H1 (cell line): Measurements from ENCODE around the gene SLC35E3. TPM values are rescaled to one million over a fixed set of nuclear protein-coding genes. Genes with fewer than 3 reads are reported as not detected.

ENCODE experiments used
- ASH2L ChIP-seq: fragments of 200-600, 300-600 bp; sonication (generic); IDR thresholded peaks from one replicate; pipeline ENCODE4 v1.7.1; 2017; ENCODE audit warnings: low read length
- BACH1 ChIP-seq: IDR thresholded peaks from 2 replicates; pipeline ENCODE4 v1.6.1; 2012; ENCODE audit warnings: low read length, improper control_type of control experiment
- CBX8 ChIP-seq: fragments of 300-800, 300-1000 bp; sonication (generic); IDR thresholded peaks from 2 replicates; pipeline ENCODE4 v1.7.1; 2016; ENCODE audit warnings: low read depth, low read length, borderline replicate concordance
- CHD1 ChIP-seq: IDR thresholded peaks from 2 replicates; pipeline ENCODE4 v1.6.1; 2012; ENCODE audit warnings: low read depth, low read length, improper control_type of control experiment
- CHD2 ChIP-seq: IDR thresholded peaks from 2 replicates; pipeline ENCODE4 v1.6.1; 2012; ENCODE audit warnings: low read length, improper control_type of control experiment
- EP300 ChIP-seq, 2 experiments: IDR thresholded peaks; 1 replicate in 1 of 2; 2 replicates in 1 of 2; pipeline ENCODE4 v1.6.1; 2011 to 2012; ENCODE audit warnings: low read depth in 2 of 2, low read length in 2 of 2, mild to moderate bottlenecking in 2 of 2, borderline replicate concordance in 1 of 2, inconsistent platforms in 1 of 2, moderate library complexity in 1 of 2
- GTF2F1 ChIP-seq: IDR thresholded peaks from 2 replicates; pipeline ENCODE4 v1.6.1; 2012; ENCODE audit warnings: low read depth, low read length, improper control_type of control experiment, borderline replicate concordance
- JUN ChIP-seq: IDR thresholded peaks from 2 replicates; pipeline ENCODE4 v1.6.1; 2011; ENCODE audit warnings: low read depth, mild to moderate bottlenecking, improper control_type of control experiment, low read length
- KDM1A ChIP-seq: fragments of 200-600, 300-600 bp; sonication (generic); IDR thresholded peaks from 2 replicates; pipeline ENCODE4 v1.7.1; 2016; ENCODE audit warnings: mild to moderate bottlenecking, low read length, borderline replicate concordance
- KDM4A ChIP-seq: IDR thresholded peaks from one replicate; pipeline ENCODE4 v1.7.1; 2012; ENCODE audit warnings: low read depth, mild to moderate bottlenecking, moderate library complexity, low read length, inconsistent platforms; ENCODE audit not compliant: severe bottlenecking
- NANOG ChIP-seq: IDR thresholded peaks from 2 replicates; pipeline ENCODE4 v1.6.1; 2011; ENCODE audit warnings: low read length, low read depth, mild to moderate bottlenecking, inconsistent platforms; ENCODE audit not compliant: insufficient read depth, poor library complexity, severe bottlenecking
- POLR2A ChIP-seq, 2 experiments: IDR thresholded peaks; 1 replicate in 1 of 2; 2 replicates in 1 of 2; pipeline ENCODE4 v1.6.1; 2011; ENCODE audit warnings: low read depth in 2 of 2, low read length in 2 of 2, mild to moderate bottlenecking in 2 of 2; ENCODE audit errors: control extremely low read depth in 1 of 2
- POLR2AphosphoS5 ChIP-seq: IDR thresholded peaks from 2 replicates; pipeline ENCODE4 v1.6.1; 2011; ENCODE audit warnings: low read depth, low read length
- RBBP5 ChIP-seq: IDR thresholded peaks from 2 replicates; pipeline ENCODE4 v1.7.1; 2012; ENCODE audit warnings: low read depth, mild to moderate bottlenecking, inconsistent platforms, low read length, moderate library complexity, borderline replicate concordance
- RFX5 ChIP-seq: IDR thresholded peaks from 2 replicates; pipeline ENCODE4 v1.6.1; 2011; ENCODE audit warnings: low read depth, low read length, improper control_type of control experiment, borderline replicate concordance
- SAP30 ChIP-seq: fragments of 300-600 bp; sonication (generic); IDR thresholded peaks from 2 replicates; pipeline ENCODE4 v1.7.1; 2012; ENCODE audit warnings: low read length, moderate library complexity, mild to moderate bottlenecking, inconsistent platforms; ENCODE audit not compliant: insufficient read depth, insufficient replicate concordance
- SIRT6 ChIP-seq: IDR thresholded peaks from one replicate; pipeline ENCODE4 v1.7.1; 2012; ENCODE audit warnings: low read length, inconsistent platforms
- SRF ChIP-seq: IDR thresholded peaks from 2 replicates; pipeline ENCODE4 v1.6.1; 2011; ENCODE audit warnings: mild to moderate bottlenecking, low read depth, low read length, moderate library complexity
- TAF1 ChIP-seq: IDR thresholded peaks from 2 replicates; pipeline ENCODE4 v1.6.1; 2011; ENCODE audit warnings: mild to moderate bottlenecking, low read depth, low read length
- TAF7 ChIP-seq: optimal IDR thresholded peaks from 2 replicates; pipeline ENCODE3; 2011; ENCODE audit warnings: low read depth, mild to moderate bottlenecking, inconsistent platforms, low read length, moderate library complexity, borderline replicate concordance
- TBP ChIP-seq: IDR thresholded peaks from 2 replicates; pipeline ENCODE4 v1.6.1; 2011; ENCODE audit warnings: low read depth, low read length, improper control_type of control experiment
- USF2 ChIP-seq: IDR thresholded peaks from 2 replicates; pipeline ENCODE4 v1.6.1; 2011; ENCODE audit warnings: low read length, improper control_type of control experiment
- polyA plus RNA-seq, 7 experiments: library from polyadenylated mRNA; depleted of rRNA in 3 of 7; stranded (reverse) in 5 of 7; unstranded in 2 of 7; fragments of >200 nt in 5 of 7; fragments of 200-250 nt in 2 of 7; gene quantifications; 1 replicate in 5 of 7; 2 replicates in 1 of 7; 4 replicates in 1 of 7; pipeline versions ENCODE4 v1.2.1 to v1.2.3, GENCODE V29; 2011 to 2013; ENCODE audit warnings: missing spikeins in 2 of 7, mixed read lengths in 2 of 7
- total RNA-seq: library from RNA; stranded (reverse); fragmentation: NEBNext Ultra II Directional; extraction: Animal tissue kit (Norgen Biotek cat#: 25700); gene quantifications from 2 replicates; pipeline ENCODE4 v1.2.1, GENCODE V29; 2021

Gene SLC35E3
- total and polyA plus RNA-seq, 2 of the 8 experiments (the other 6 are each of a cell fraction or from before 2014, with no cell fraction given) = 10.0 to 10.9 TPM

DNA sequence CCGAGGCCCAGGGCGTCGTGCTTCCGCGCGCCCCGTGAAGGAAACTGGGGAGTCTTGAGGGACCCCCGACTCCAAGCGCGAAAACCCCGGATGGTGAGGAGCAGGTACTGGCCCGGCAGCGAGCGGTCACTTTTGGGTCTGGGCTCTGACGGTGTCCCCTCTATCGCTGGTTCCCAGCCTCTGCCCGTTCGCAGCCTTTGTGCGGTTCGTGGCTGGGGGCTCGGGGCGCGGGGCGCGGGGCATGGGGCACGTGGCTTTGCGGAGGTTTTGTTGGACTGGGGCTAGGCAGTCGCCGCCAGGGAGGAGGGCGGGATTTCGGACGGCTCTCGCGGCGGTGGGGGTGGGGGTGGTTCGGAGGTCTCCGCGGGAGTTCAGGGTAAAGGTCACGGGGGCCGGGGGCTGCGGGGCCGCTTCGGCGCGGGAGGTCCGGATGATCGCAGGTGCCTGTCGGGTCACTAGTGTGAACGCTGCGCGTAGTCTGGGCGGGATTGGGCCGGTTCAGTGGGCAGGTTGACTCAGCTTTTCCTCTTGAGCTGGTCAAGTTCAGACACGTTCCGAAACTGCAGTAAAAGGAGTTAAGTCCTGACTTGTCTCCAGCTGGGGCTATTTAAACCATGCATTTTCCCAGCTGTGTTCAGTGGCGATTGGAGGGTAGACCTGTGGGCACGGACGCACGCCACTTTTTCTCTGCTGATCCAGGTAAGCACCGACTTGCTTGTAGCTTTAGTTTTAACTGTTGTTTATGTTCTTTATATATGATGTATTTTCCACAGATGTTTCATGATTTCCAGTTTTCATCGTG, 62.6 kb downstream of the SLC35E3 start (continued):
- peak; percentile 10; the same call in 1 of the 2 replicates for TF ChIP-seq USF2
- no peak for TF ChIP-seq SIRT6
- peak; percentile 90 for TF ChIP-seq BACH1
- TF ChIP-seq CBX8 = no peak
- TF ChIP-seq RFX5 = no peak
- TF ChIP-seq NANOG = no peak
- TF ChIP-seq TBP = peak; percentile 87
- peak; percentile 51 for TF ChIP-seq SAP30
- peak; percentile 84 for TF ChIP-seq CHD2
- peak in 1 of 2 experiments; percentile 57; a peak in 2 of 3 replicates for TF ChIP-seq POLR2A (IDR thresholded peaks at IDR 0.05; ENCODE audit: control extremely low read depth in 1 of 2, low read depth in 2 of 2, low read length in 2 of 2)
- no peak for TF ChIP-seq KDM1A
- TF ChIP-seq SRF = no peak
- peak; percentile 9 for TF ChIP-seq ASH2L
- peak; percentile 33 for TF ChIP-seq KDM4A
- TF ChIP-seq TAF7 = peak; percentile 52
- TF ChIP-seq EP300 (IDR thresholded peaks at IDR 0.05; ENCODE audit: borderline replicate concordance in 1 of 2, low read depth in 2 of 2, low read length in 2 of 2) = 0 out of 3 replicates have a peak, but pooled peaks of 1 of the 2 experiments have one; percentile 8
- TF ChIP-seq GTF2F1 = peak; percentile 1; the same call in 1 of the 2 replicates
- TF ChIP-seq RBBP5 = no peak; the same call in 1 of the 2 replicates
- TF ChIP-seq POLR2AphosphoS5 = peak; percentile 80
- peak; percentile 87 for TF ChIP-seq TAF1
- no peak for TF ChIP-seq CHD1
- peak; percentile 56; the same call in 1 of the 2 replicates for TF ChIP-seq JUN
